ENCODE measurements around the gene CAMK1D.

DNA sequence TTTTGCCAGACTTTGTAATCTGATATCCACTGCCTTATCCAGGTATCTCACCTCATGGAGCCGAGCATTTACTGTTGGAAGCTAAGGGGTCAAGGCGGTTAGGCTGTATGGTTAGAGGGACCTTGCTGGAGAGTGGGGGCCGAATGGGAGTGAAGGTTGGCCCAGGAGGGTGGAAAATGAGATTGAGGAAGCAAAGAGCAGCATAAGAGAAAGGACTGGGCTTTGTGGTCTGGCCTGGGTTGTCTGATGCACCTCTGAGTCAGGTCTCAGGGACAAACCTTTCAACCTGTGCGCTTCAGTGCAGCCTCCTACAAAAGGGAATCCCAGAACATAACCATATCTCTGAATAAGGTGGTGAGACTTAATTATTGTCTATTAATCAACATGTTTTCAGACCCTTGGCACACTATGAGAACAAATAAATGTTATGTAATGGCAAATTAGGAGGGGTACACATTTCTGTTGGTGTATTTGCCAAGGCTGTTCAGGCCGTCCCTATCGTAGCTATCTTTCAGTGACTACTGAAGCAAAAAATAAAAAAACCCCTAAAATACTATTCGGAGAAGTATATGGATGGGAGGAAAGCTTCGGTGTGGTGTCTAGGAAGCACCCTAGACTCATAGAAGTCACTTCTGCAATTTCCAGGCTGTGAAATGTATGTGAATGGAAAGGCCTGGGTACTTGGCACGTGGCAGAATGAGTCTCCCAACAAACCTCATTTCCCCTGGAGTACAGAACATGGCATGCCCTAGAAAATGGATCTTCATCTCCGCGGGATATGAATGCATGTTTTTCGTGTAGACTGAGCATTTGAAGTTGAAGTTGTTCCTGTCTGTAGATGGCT lies 4.3 kb downstream of the CAMK1D start:
- TF ChIP-seq POLR2A (IDR thresholded peaks at IDR 0.05): no peak
- TF ChIP-seq, protein P1, sequence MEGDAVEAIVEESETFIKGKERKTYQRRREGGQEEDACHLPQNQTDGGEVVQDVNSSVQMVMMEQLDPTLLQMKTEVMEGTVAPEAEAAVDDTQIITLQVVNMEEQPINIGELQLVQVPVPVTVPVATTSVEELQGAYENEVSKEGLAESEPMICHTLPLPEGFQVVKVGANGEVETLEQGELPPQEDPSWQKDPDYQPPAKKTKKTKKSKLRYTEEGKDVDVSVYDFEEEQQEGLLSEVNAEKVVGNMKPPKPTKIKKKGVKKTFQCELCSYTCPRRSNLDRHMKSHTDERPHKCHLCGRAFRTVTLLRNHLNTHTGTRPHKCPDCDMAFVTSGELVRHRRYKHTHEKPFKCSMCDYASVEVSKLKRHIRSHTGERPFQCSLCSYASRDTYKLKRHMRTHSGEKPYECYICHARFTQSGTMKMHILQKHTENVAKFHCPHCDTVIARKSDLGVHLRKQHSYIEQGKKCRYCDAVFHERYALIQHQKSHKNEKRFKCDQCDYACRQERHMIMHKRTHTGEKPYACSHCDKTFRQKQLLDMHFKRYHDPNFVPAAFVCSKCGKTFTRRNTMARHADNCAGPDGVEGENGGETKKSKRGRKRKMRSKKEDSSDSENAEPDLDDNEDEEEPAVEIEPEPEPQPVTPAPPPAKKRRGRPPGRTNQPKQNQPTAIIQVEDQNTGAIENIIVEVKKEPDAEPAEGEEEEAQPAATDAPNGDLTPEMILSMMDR (IDR thresholded peaks at IDR 0.05): no peak
